ENCODE data around the gene CDON.

- TF ChIP-seq POLR2A (IDR thresholded peaks at IDR 0.05) = no peak
- no peak for TF ChIP-seq CTCF (IDR thresholded peaks at IDR 0.05)
- TF ChIP-seq POLR2AphosphoS5 (IDR thresholded peaks at IDR 0.05) = no peak
Observed at GRCh38 chr11:125922156-125922555, 140.5 kb downstream of the CDON start.
